GM19468 (cell line): Measurements from ENCODE around the gene HOMEZ.
"Not testable (repeated sequence)": the region's sequence is repeated elsewhere in the genome, so short reads cannot be mapped to it uniquely, and the experiment has no call there.

ENCODE experiments used
- ATAC-seq: cut with Tn5 transposase; IDR thresholded peaks from one replicate; pipeline ENCODE4 v1.9.1; 2021; ENCODE audit warnings: mild to moderate bottlenecking, moderate library complexity, moderate number of reproducible peaks; ENCODE audit not compliant: unreplicated experiment; ENCODE audit errors: extremely low read depth

HOMEZ gene

DNA sequence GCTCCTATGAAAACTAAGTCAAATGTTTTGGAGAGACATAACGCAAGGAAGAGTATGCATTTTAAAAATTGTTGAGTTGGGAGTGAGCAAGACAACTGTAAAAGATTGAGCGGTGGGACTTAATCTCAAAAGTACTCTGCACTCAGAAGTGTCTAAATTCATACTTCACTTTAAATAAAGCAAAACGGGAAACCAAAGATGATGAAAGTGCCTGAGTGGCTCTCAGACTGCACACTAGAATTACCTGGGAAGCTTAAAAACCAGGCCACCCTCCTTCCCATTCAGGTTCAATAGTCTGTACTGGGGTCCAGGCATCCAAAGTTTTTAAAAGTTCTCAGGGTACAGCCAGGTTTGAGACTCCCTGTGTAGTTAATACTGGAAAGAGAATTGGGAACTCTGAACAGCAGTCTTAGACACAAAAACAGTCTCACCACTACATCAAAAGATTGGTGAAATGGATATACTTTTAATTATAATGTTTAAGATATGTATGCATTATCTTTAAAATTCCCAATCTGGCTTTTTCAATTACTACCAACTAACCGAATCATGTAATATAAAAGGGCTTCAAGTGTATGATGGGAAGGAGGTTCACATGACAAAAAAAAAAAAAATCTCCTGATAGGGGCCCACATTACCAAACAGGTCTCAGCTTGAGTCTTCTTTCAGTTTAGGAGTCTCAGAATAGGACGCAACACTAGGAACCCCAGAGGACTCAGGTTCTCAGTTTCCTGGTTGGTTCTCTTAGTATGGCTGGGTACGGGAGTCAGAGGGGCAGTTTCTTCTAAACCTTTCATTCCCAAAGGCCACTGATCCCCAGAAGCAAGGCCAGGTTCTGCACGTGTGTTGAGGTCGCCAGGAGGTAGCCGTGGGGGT lies 1.0 kb downstream of the HOMEZ start:
- ATAC-seq = no peak

GRCh38 chr14:23281247-23281646 lies 4.7 kb downstream of the HOMEZ start:
- ATAC-seq = no peak

GRCh38 chr14:23277928-23278327 lies 8.0 kb downstream of the HOMEZ start:
- not testable (repeated sequence) for ATAC-seq

GRCh38 chr14:23277189-23277588 lies 8.7 kb downstream of the HOMEZ start:
- ATAC-seq = no peak

DNA sequence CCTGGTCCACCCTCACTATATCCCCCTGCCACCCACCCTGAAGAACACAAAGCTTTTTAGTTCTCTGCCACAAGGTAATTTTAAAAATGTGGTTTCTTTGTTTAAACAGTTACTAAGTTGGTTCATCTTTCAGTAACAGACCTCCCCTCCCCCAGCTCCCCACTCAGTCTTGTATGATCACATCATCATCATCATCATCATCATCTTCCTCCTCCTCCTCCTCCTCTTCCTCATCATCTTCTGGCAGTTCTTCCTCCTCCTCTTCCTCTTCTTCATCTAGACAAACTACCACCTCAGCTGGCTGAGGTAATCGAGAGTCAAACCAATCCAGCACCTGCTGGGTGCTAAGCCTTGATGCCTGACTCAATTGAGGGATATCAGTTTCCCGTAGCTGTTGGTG lies 10.5 kb downstream of the HOMEZ start:
- ATAC-seq = no peak

DNA sequence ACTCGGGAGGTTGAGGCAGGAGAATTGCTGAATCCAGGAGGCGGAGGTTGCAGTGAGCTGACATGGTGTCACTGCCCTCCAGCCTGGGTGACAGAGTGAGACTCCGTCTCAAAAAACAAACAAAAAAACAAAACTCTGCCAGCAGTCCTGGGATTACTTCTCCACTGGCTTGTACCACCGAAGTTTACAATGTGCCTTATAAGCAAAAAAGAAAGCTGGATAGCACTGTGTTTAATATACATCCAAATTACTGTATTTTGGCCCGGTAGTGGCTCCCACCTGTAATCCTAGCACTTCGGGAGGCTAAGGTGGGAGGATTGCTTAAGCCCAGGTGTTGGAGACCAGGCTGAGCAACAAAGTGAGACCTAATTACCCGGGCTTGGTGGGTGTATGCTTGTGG lies 16.7 kb downstream of the HOMEZ start:
- no peak for ATAC-seq

DNA sequence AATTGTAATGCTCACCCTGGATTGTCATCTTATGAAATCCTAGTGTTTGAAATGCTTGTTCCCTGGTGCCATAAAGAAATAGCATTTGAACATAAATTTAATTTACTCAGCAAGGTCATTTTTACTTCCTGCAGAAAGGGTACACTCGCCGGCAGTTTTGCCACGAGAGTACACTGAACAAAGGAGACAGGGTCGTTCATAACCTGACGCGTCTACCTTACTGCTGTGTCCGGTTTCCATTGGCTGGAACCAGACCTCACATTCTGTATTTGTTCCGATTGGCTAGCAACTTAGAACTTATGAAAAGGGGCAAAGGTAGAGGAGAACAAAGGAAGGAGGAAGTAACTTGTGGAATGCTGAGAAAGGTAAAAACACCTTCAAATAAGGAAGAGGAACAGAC lies 25.1 kb downstream of the HOMEZ start:
- not testable (repeated sequence) for ATAC-seq

DNA sequence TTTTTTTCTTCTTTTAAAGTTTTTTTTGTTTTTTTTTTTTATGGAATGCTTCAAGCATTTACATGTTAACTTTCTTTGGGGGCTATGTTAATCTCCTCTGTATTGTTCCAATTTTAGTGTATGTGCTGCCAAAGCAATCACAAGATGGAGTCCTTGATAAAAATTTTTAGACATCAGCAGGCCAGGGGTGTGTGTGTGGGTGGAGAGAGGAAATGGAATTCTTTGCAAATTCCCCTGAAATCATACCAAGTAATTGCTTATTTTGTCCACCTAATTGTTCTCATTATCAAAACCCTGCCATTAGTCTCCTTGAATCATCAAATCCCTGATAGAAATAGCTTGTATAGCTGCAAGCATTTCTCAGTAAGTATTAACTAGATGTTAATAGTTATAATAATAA lies 26.5 kb downstream of the HOMEZ start:
- no peak for ATAC-seq

- ATAC-seq = no peak
Observed at GRCh38 chr14:23258256-23258655, 27.7 kb downstream of the HOMEZ start.

DNA sequence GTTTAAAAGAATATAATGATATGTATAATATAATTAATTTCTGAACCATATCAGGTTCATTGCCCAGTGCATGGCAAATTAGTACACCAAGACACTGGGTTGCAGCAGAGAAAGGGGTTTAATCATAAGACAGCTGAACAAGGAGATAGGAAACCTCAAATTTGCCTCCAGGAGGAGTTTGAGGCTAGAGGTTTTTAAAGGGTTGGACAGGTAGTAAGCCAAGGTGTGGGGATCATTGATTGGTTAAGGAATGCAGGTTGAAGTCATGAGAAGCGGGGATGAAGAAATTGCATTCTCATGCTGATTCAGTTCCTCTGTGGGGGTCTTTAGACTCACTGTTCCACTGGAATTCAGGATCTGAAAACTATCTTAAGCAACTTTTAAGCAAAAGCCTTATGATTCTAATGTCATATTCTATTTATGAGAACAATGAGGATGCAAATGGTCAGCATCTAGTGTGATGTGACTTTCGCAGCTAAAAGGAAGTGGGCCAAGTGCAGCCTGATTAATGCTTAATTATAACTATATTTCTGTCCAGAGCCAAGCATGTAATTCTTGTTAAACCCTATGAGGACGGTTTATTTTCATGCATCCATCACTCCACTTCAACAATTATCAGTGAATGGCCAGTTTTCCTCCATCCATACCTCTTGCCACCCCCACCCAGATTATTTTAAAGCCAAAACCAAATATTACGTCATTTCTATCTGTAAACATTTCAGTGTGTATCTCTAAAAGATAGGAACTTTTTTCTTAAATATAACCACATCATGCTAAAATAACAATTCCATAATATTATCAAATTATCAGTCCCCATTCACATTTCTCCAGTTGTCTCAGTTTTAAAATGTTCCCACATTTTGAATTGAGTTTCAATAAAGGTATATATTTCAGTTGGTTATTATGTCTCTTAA lies 33.3 kb downstream of the HOMEZ start:
- ATAC-seq = no peak

- ATAC-seq = no peak
Observed at GRCh38 chr14:23252006-23252405, 33.9 kb downstream of the HOMEZ start.

DNA sequence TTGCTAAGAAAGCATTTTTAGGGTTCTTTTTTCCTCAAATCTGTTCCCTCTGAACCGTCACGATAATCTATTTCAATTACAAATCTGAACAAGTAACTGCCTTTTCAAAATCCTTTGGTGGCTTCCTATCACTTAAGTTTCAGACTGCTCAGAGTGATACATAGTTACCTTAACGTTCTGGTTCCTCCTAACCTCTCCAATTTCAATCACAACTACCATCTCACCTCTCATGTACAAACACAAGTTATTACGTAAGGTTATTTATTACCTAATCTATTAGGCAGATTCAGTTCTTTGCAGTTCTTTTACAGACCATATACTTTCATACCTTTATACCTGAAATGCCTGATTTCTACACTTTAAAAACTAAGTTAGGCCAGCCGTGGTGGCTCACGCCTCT lies 36.1 kb downstream of the HOMEZ start:
- no peak for ATAC-seq

- no peak for ATAC-seq
Observed at GRCh38 chr14:23248601-23249000, 37.3 kb downstream of the HOMEZ start.

- no peak for ATAC-seq
Observed at GRCh38 chr14:23245282-23245681, 40.6 kb downstream of the HOMEZ start.

DNA sequence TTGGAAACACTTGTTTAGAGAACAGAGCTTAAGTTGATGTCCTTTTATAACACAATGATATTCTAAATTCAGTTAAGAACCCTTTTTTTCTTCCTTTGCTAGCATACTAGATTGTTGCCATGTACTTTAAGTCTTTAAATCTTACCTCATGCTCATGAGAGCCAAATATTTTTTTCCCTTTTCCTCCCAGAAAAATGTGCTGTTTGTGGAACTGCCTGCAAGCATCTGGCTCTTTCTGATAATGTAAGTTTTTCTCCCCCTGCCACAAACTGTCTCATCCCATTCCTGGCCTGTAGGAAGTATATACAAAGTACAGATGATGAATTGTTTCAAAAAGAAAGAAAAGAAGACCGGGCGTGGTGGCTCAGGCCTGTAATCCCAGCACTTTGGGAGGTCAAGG lies 42.9 kb downstream of the HOMEZ start:
- no peak for ATAC-seq

DNA sequence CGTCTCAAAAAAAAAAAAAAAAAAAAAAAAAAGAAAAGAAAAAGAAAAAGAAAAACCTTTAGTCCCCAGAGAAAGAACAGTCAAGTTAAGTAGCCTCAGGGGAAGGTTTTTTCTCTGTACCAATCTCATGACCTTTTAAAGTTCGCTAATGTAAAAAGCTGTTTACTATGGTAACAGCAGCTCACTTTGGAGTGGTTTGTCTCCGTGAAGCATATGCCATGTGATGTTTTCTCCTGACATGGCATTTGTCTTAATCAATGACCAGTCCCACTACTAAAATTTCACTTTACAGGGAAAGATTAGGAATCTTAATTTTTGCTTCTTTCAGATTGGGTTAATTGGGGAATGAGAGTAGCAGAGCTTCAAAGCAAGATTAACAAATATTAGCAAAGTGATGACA lies 43.9 kb downstream of the HOMEZ start:
- no peak for ATAC-seq

DNA sequence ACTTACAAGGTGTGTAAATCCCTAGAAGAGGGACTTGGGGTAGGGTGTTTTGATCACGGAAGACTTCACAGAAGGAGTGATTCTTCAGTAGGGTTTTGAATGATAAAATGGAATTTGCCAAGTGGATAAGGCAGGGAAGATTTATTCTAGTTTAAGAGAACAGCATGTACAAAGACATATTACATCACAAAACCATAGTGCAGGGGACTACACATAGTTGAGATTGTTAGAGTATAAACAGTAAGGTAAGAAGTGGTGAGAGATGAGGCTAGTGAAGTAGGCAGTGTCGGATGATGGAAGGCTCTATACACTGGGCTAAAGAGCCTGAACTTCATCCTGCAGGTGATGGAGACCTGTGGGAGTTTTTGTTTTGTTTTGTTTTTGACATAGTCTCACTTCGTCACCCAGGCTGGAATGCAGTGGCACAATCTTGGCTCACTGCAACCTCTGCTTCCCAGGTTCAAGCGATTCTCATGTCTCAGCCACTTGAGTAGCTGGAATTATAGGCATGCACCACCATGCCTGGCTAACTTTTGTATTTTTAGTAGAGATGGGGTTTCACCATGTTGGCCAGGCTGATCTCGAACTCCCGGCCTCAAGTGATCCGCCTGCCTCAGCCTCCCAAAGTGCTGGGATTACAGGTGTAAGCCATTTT lies 44.7 kb downstream of the HOMEZ start:
- not testable (repeated sequence) for ATAC-seq

DNA sequence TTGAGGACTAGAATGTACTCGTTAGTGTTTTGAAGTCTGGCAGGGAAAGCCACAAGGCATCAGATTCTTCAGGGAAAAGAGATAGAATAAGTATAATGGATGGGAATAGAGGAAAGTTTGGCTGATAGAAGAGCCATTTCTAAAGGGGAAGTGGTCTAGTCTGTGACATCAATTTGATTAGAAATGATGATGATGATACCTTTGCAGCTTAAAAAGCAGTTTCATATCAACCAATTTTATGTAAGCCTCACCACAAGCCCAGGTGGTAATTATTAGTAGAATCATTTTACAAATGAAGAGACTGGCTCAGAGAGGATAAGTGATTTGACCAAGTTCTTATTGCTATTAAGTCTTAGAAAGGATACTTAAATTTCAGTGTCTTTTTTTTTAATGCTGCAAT lies 45.3 kb downstream of the HOMEZ start:
- no peak for ATAC-seq

DNA sequence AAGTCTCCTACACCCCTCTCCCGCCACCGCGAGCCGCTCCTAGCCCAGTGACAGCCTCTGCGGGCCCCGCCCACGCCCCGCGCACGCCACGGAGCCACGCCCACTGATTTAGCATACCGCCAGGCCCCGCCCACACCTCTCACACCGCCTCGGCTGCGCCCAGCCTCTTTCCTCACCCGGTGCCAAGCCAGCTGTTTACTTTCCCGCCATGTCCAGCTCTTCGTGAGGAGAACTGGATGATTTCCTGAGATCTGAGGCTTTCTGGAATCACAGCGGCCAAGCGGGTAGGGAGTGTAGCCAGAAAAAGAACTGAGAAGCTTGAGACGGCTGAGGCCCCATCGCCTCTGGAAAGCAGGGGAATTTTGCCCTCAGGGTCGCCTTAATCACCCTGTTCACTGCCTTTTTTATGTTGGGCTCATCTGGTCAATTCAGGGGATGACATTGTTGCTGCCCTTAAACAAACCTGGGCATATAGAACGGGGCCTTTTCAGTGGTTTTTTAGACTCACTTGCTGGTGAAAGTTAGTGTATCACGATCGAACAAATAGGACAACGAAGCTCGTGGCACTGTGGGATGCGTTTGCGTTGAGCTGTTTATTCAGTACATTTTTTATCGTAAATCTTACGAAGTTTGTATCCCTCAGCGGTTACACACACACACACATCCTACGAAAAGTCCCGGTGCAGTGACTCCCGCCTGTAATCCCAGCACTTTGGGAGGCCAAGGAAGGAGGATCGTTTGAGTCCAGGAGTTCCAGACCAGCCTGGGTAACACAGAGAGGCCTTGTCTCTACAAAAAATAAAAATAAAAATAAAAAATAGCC lies 47.9 kb downstream of the HOMEZ start, which contains the start of gene RNF212B:
Gene RNF212B, plus strand, starts transcription at position 165 of the 823 bp plus-strand sequence. CDS start 2,410 bp downstream, outside the sequence.
- ATAC-seq = no peak
